Cardiac muscle cell (in vitro differentiated cells and primary cell): ENCODE measurements around the gene MOBP. TPM values are rescaled to one million over a fixed set of nuclear protein-coding genes. Genes with fewer than 3 reads are reported as not detected.
"Not testable (repeated sequence)": the region's sequence is repeated elsewhere in the genome, so short reads cannot be mapped to it uniquely, and the experiment has no call there.

Source experiments
- DNase-seq, 2 donors: peaks; one replicate each; pipeline versions ENCODE4 v3.0.0 to v3.0.0-alpha.2; 2010 to 2017; ENCODE audit warnings: low read depth in 1 of 2, low spot score in 1 of 2
- H3K27ac ChIP-seq: fragments of 200-600 bp; sonication (generic); 2 replicates; pipeline ENCODE4 v1.5.1; 2016
- H3K27me3 ChIP-seq: fragments of 200-600 bp; sonication (generic); 2 replicates; pipeline ENCODE4 v1.6.0; 2016; ENCODE audit warnings: control low read depth
- H3K36me3 ChIP-seq: fragments of 200-600 bp; sonication (generic); 2 replicates; pipeline ENCODE4 v1.5.1; 2016; ENCODE audit warnings: control low read depth
- H3K4me1 ChIP-seq: fragments of 200-600 bp; sonication (generic); 2 replicates; pipeline ENCODE4 v1.8.1; 2017; ENCODE audit warnings: low read depth, mild to moderate bottlenecking, mixed run types
- H3K4me3 ChIP-seq: fragments of 200-600 bp; sonication (generic); 2 replicates; pipeline ENCODE4 v1.5.1; 2016; ENCODE audit warnings: mild to moderate bottlenecking
- H3K9me3 ChIP-seq: fragments of 200-600 bp; sonication (generic); 2 replicates; pipeline ENCODE4 v1.5.1; 2017; ENCODE audit warnings: low read depth, mild to moderate bottlenecking, control low read depth
- polyA plus RNA-seq: library from polyadenylated mRNA; unstranded; fragments of >200 nt; fragmentation: Nextera tagmentation; extraction: Ambion mirVana; gene quantifications from 2 replicates; pipeline ENCODE4 v1.2.1, GENCODE V29; 2016
- total RNA-seq: library from RNA; depleted of rRNA; stranded (reverse); fragments of >200 nt; gene quantifications from 2 replicates; pipeline ENCODE4 v1.2.3, GENCODE V29; 2016
- TF ChIP-seq, protein P1 (sequence below): IDR thresholded peaks from 2 replicates; pipeline ENCODE4 v1.5.1; 2012; ENCODE audit warnings: low read depth, mild to moderate bottlenecking, low read length

Gene MOBP
- total and polyA plus RNA-seq, 2 experiments from 2014 or later: not detected

DNA sequence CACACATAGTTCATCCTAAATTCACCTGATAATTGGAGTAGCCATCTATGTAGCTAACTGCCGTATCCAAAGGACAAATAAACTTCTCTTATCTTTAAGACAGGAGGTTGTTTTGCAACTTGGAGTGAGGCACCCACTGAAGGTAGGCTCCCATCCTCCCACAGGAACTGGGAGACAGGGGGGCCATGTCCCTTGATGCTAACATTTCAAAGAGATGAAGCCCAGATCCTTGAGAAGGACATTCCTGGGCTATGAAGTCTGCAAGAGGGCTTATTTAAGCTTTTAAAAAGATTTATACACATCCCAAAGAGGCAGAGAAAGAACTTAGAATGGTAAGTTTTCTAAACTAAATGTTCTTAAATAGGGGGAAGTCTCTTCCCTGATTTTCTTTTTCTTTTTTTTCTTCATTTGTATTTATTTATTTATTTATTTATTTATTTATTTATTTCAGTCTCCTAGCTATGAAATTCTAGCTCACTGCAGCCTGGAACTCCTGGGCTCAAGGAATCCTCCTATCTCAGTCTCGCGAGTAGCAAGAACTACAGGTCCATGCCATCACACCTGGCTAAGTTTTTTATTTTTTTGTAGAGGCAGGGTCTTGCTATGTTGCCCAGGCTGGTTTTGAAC is 12.8 kb upstream of the MOBP start:
- Histone ChIP-seq H3K9me3 (no peaks in the 10 kb centered on the region), H3K27me3 (no peaks in the 10 kb centered on the region)

DNA sequence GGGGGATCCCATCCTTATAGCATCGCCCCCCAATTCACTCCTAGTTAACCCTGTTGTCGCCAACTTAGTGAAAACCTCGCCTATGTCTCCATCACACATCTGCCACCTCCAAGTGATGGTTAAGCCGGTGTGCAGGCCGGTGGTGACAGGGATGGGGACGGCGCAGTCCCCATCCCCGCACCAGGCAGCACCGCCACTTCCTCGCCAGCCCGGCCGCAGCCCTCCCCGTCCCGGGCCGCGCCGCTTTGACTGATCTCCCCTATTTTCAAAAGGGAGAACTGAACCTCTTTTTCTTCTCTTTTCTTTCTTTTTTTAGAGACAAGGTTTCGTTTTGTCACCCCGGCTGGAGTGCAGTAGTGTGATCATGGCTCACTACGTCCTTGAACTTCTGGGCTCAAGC is 11.3 kb upstream of the MOBP start:
- H3K4me1 ChIP-seq: no peaks in the 10 kb centered on the region
- no peak for DNase-seq
- no peak overlapping the region for H3K27ac ChIP-seq
- H3K9me3 ChIP-seq: no peaks in the 10 kb centered on the region
- H3K4me3 ChIP-seq: no peak overlapping the region
- no peaks in the 10 kb centered on the region for H3K36me3 ChIP-seq
- no peaks in the 10 kb centered on the region for H3K27me3 ChIP-seq
- TF ChIP-seq, protein P1, sequence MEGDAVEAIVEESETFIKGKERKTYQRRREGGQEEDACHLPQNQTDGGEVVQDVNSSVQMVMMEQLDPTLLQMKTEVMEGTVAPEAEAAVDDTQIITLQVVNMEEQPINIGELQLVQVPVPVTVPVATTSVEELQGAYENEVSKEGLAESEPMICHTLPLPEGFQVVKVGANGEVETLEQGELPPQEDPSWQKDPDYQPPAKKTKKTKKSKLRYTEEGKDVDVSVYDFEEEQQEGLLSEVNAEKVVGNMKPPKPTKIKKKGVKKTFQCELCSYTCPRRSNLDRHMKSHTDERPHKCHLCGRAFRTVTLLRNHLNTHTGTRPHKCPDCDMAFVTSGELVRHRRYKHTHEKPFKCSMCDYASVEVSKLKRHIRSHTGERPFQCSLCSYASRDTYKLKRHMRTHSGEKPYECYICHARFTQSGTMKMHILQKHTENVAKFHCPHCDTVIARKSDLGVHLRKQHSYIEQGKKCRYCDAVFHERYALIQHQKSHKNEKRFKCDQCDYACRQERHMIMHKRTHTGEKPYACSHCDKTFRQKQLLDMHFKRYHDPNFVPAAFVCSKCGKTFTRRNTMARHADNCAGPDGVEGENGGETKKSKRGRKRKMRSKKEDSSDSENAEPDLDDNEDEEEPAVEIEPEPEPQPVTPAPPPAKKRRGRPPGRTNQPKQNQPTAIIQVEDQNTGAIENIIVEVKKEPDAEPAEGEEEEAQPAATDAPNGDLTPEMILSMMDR: no peak

More for the DNA sequence above, 12.8 kb upstream of the MOBP start:
- TF ChIP-seq, protein P1: no peak
- Histone ChIP-seq H3K36me3 (no peaks in the 10 kb centered on the region), H3K4me1 (no peaks in the 10 kb centered on the region), H3K27ac (no peak overlapping the region), H3K4me3 (no peak overlapping the region)
- no peak for DNase-seq

DNA sequence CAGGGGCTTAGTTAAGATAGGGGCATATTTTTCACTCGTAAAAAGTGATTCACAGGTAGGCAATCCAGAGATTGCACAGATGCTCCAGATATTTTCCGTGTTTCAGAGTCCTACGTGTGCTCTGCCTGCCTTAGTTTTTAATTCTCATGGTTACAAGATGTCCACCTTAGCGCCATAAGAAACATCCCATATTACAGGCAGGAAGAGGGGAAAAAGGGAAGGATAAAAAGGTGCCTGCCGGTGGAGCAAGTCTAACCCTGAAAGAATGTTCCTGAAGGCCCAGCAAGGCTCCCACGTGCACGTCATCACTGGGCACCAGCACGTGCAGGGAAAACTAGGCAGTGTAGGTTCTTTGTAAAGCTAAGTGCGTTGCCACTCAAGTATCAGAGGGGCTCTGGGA is 10.1 kb upstream of the MOBP start:
- TF ChIP-seq, protein P1: no peak

DNA sequence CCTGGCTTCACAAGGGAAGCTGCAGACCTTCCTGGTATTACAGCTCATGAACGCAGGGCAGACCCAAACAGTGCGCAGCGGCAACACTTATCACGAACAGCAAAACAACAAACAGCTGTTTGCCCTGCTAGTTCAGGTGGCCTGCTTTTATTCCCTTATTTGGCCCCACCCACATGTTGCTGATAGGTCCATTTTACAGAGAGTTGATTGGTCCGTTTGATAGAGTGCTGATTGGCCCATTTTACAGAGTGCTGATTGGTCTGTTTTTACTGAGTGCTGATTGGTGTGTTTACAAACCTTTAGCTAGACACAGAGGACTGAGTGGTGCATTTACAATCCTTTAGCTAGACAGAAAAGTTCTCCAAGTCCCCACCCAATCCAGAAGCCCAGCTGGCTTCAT is 8.9 kb upstream of the MOBP start:
- not testable (repeated sequence) for H3K4me1 ChIP-seq, H3K27me3 ChIP-seq, H3K36me3 ChIP-seq, H3K4me3 ChIP-seq, H3K9me3 ChIP-seq, H3K27ac ChIP-seq, DNase-seq

More for the DNA sequence above, 10.1 kb upstream of the MOBP start:
- Histone ChIP-seq H3K36me3 (no peaks in the 10 kb centered on the region), H3K9me3 (no peaks in the 10 kb centered on the region), H3K4me3 (no peak overlapping the region), H3K27ac (no peak overlapping the region), H3K4me1 (no peaks in the 10 kb centered on the region), H3K27me3 (no peaks in the 10 kb centered on the region)
- DNase-seq: no peak

DNA sequence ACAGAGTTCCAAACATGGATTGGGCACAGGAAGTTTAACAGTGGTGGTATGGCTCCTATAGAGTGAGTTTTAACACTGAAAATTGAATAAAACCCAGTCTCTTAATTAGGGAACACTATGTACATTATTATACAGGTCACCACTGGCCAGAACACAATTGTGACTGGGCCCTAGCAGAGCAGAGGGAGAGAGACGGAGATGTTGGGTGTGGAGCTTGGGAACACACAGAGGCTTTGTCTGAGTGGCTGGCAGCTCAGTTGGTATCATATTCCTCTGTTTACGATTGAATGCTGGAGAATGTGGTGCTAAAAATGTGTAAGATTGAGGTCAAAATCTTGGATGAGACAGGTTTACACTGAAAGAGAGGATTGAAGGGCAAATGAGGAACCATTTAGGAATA is 6.8 kb upstream of the MOBP start:
- H3K36me3 ChIP-seq: no peaks in the 10 kb centered on the region
- no peaks in the 10 kb centered on the region for H3K9me3 ChIP-seq
- no peaks in the 10 kb centered on the region for H3K4me1 ChIP-seq
- no peak overlapping the region for H3K4me3 ChIP-seq
- no peak overlapping the region for H3K27ac ChIP-seq
- H3K27me3 ChIP-seq: no peaks in the 10 kb centered on the region
- DNase-seq: no peak
- TF ChIP-seq, protein P1: no peak

DNA sequence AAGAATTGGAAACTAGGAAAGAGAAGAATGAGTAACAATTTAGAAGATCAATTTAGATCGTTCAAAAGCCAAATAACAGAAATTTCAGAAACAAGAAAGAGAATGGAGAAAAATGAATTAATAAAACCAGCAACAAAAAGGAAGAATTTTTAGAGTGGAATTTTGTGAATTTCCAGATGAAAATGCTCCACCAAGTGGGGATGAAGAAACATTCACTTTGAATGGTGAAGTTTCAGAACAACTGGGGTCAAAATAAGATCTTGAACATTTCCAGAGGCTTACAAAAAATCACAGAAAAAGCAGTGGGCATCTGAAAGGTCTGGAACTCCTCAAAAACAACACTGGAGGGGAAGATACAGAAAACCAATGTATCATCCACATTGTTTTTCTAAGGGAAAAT is 4.2 kb upstream of the MOBP start:
- no peak overlapping the region for H3K27ac ChIP-seq
- no peaks in the 10 kb centered on the region for H3K9me3 ChIP-seq
- H3K4me1 ChIP-seq: no peaks in the 10 kb centered on the region
- DNase-seq: no peak
- no peaks in the 10 kb centered on the region for H3K27me3 ChIP-seq
- no peak overlapping the region for H3K4me3 ChIP-seq
- TF ChIP-seq, protein P1: no peak
- H3K36me3 ChIP-seq: no peaks in the 10 kb centered on the region
